ENCODE results near the gene PSAT1.

PSAT1 gene

DNA sequence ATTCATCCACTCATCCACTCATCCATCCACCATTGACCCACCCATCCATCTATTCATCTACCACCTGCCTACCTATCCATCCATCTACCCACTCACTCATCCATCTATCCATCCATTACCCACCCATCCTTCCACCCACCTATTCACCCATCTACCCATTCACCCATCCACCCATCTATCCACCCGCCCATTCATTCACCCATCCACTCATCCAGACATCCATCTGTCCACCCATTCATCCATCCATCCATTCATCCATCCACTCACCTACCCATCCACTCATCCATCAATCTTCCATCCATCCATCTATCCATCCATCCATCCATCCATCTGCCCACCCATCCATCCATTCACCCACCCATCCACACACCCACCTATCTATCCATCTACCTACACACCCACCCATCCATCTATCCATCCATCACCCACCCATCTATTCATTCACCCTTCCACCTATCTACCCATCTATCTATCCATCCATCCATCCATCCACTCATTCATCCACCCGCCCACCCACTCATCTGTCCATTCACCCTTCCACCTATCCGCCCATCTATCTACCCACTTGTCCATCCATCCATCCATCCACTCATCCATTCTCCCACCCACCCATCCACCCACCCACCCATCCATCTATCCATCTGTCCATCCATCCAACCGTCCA is 23.2 kb downstream of the PSAT1 start:
- no peak for DNase-seq

DNA sequence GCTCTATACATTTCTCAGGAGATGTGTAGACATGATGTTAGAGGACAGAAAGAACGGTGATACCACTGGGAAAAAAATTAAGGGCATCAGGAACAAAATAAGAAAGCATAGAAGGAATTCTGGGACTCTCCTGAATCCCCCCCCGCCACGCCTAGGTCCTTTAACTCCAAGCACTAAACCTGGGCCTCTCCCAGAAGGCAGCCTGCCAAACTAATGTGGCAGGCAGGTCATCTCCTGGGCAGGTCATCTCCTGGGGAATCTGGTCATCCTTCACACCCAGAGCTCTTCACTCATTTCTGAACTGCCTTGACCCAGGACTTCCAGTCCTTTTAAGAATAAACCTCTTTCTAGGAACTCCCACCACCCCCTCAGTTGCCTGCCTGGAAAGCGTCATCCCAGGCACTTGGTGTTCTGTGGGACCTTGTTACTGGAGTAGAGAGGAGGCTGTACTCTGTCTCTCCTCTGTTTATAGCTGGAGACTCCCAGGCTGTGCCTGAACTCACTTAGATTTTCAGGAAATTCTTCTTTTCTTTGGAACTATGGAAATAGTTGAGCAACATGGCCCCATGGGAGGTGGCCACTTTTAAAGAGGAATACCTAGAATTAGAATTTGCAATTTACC is 24.1 kb downstream of the PSAT1 start:
- no peak for DNase-seq

- DNase-seq = no peak
Measured at GRCh38 chr9:78321505-78321904, 24.6 kb downstream of the PSAT1 start.

GRCh38 chr9:78324068-78324650 is 27.2 kb downstream of the PSAT1 start:
- DNase-seq = no peak

GRCh38 chr9:78324682-78325081 is 27.8 kb downstream of the PSAT1 start:
- DNase-seq = no peak

- DNase-seq = no peak
Measured at GRCh38 chr9:78325343-78325742, 28.4 kb downstream of the PSAT1 start.

- no peak for DNase-seq
Measured at GRCh38 chr9:78325846-78326360, 29.0 kb downstream of the PSAT1 start.

- DNase-seq = no peak
Measured at GRCh38 chr9:78326564-78326963, 29.6 kb downstream of the PSAT1 start.

DNA sequence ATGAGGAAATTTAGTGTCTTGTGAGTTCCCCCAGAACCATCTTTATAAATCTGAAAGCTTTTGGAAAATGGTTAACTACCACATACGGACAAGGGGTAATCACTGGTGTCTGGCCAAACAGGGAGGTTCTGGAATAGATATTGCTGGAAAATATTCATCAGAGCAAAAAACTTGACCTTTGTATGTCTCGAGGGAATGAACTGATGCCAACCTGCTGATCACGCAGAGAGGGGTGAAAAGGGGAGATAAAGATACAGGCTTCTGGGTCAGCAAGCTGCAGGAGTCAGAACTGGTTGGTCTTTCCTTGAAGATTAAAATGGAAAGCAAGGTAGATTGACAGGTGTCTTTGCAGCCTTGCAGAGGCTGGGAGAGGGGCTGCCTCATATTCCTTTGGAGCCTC is 35.5 kb downstream of the PSAT1 start:
- no peak for DNase-seq

DNA sequence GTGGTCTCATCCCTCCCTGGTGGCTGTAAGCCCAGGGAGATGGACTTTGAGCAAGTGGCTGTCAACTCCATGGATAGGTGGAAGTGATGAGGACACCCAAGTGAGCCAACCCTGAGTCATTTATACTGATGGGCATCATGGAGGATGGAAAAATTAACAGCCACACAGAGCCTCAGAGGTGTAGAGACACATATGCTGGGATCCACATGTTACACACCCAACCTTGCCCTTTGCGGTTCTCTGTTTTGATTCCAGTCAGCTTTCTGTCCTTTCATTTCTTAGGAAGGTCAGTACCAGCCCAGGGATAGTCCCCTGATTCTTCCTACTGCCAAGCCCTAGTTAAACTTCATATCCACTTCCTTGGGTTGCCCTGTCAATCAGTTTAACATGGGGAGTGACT is 51.9 kb downstream of the PSAT1 start:
- no peak for DNase-seq

GRCh38 chr9:78351816-78352215 is 54.9 kb downstream of the PSAT1 start:
- DNase-seq = no peak

DNA sequence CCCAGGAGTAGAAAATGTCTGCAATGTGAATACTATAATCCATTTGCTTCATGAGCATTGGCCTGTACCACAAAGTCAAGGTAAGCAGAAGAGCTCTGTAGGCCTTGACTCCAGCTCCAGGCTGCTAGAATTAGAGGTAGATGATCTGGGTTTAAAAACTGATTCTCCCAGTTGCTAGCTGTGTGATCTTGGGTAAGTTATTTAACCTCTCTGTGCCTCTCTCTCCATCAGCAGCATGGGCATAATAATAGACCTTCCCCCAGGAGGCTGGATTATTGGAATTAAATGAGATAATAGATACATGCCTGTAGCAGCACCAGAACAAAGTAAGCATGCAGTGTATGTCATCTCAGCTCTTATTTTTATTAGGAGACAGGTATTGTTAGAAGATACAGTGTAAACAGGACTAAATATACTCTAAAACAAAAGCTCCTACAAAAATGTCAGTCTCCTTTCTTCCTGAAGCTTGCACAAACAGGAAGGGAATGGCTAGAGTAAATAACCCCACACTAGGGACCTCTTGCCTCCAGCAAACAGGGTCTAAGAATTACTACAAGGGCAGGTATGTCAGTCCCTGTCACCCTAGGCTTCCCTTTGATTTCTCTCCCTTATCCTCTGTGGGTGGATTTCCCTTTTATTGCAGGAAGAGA is 57.5 kb downstream of the PSAT1 start:
- DNase-seq = peak; percentile 75

- no peak for DNase-seq
Measured at GRCh38 chr9:78354989-78355388, 58.1 kb downstream of the PSAT1 start.

- no peak for DNase-seq
Measured at GRCh38 chr9:78356634-78357033, 59.7 kb downstream of the PSAT1 start.

DNA sequence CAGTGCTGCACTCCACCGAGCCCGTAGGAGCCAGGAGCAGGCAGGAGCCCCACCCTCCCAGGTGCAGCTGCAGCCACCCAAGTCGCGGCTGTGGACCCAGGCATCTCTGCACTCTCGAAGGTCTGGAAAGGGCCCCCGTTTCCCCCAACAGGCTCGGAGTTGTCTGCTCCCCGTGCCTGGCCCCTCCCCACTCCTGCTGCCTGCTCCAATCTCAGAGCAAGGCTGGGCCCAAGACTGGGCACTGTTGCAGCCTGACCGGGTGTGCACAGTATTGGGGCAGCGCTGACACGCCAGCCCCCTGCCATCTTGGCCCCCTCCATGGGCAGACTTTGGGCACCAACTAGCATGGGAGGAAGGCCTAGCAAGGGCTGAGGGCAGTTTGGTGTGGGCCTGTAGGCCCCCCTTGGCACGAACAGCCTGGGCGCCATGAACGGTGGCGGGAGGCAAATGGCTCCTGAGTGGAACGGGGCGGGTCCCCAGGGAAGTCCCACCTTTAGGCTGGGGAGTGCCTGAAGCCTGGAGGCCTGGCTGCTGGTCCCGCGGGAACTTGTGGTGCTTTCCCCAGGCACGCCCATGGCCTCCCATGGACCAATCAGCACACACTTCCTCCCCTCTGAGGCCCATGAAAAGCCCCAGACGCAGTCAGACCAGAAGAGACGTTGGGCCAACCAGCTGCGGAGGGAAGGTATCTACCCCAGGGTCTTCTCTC is 60.4 kb downstream of the PSAT1 start:
- no peak for DNase-seq

- no peak for DNase-seq
Measured at GRCh38 chr9:78358329-78359051, 61.6 kb downstream of the PSAT1 start.

GRCh38 chr9:78363221-78363620 is 66.3 kb downstream of the PSAT1 start:
- no peak for DNase-seq

GRCh38 chr9:78365748-78366697 is 69.1 kb downstream of the PSAT1 start:
- no peak for DNase-seq

DNA sequence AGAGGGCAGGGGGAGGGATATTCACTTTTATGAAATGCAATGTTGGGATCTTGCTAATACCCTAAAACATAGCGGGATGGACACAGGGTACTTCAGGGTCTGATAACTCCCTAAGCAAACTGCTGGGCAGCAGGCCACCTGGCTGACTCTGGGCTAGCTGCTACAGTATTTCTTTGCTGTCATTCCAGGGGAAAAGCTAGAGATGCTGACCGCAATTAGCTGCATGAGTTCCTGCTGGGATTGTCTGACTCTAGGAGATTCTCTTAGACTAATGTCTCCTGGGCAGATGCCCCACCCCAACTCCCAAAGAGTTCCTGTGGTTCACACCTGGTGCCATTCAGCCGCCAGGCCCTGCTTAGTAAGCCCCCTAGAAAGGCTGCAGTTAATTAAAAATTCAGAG is 69.9 kb downstream of the PSAT1 start:
- DNase-seq = no peak

GRCh38 chr9:78368236-78368635 is 71.3 kb downstream of the PSAT1 start:
- DNase-seq = no peak

DNA sequence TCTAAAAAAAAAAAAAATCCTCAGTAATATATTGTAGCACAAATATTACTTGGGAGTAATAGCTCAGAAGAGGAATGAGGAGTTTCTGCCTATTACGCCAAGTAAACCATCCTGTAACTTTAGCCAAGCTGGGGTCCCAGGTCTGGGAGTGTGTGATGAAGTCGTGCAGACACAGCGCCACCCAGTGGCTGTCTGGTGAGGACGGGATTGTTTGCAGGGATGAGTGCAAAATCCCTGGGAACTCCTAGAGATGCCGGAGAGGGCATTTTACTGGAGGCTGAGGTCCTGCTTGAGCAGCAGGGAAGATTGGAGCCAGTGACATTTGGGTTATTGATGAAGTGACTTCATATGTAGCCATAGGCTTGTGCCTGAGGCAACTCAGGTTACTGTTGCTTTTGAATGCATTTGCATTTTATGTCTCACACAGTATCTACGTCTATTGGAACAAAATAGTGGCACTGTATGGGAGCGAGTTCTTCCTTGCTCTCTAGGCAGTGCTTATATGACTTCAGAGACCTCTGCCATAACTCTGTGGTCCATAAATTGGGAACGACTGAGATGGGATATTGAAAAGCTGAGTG is 72.8 kb downstream of the PSAT1 start:
- no peak for DNase-seq
